ENCODE data around the gene ZNF808.
"Not testable (repeated sequence)": the region's sequence is repeated elsewhere in the genome, so short reads cannot be mapped to it uniquely, and the experiment has no call there.

Gene ZNF808

GRCh38 chr19:52535771-52536447 is 8.4 kb downstream of the ZNF808 start:
- in situ Hi-C loops (cut with HindIII; ENCODE audit: low pct_ligation_motif_present, low sequenced_read_pairs), result no loop called here
- DNase-seq, result peak; percentile 66
- Histone ChIP-seq H3K4me3 (ENCODE audit: low read depth, low read length) (peak overlapping the region; percentile 67), H3K27me3 (replicated peaks) (no peaks in the 10 kb centered on the region), H3K27ac (no peak overlapping the region), H3K36me3 (replicated peaks) (no peaks in the 10 kb centered on the region)
- TF ChIP-seq CTCF (IDR thresholded peaks at IDR 0.05; ENCODE audit: low read depth, low read length, missing control alignments), result peak; percentile 19

DNA sequence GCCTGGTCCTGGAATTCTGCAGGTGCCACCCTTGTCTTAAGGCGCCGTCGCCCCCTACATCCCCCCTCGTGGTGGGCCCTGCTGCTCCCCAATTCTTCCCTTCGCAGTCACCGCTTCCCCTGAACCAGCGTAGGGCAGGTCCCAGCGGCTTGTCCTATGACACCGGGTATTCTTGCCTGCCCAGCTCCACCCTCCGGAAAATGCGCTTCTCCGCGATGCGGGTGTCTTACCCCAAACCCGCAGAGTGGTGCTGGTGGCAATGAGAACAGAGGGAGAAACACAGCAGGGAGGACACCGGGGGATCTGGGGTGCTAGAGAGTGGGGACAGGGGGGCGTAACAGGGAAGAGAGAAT is 9.0 kb downstream of the ZNF808 start:
- TF ChIP-seq CTCF (IDR thresholded peaks at IDR 0.05; ENCODE audit: low read depth, low read length, missing control alignments), result no peak
- DNase-seq, result no peak

GRCh38 chr19:52538815-52539214 is 11.3 kb downstream of the ZNF808 start:
- H3K4me3 ChIP-seq (ENCODE audit: low read depth, low read length); DNase-seq; H3K27me3 ChIP-seq (replicated peaks); H3K27ac ChIP-seq; in situ Hi-C loops (cut with HindIII; ENCODE audit: low pct_ligation_motif_present, low sequenced_read_pairs); H3K36me3 ChIP-seq (replicated peaks): not testable (repeated sequence)

More for the DNA sequence above, 9.0 kb downstream of the ZNF808 start:
- in situ Hi-C loops (cut with HindIII; ENCODE audit: low pct_ligation_motif_present, low sequenced_read_pairs), result no loop called here
- no peaks in the 10 kb centered on the region for H3K27me3 ChIP-seq (replicated peaks)
- H3K36me3 ChIP-seq (replicated peaks), result no peaks in the 10 kb centered on the region
- H3K4me3 ChIP-seq (ENCODE audit: low read depth, low read length), result peak overlapping the region; percentile 67
- H3K27ac ChIP-seq, result no peak overlapping the region

DNA sequence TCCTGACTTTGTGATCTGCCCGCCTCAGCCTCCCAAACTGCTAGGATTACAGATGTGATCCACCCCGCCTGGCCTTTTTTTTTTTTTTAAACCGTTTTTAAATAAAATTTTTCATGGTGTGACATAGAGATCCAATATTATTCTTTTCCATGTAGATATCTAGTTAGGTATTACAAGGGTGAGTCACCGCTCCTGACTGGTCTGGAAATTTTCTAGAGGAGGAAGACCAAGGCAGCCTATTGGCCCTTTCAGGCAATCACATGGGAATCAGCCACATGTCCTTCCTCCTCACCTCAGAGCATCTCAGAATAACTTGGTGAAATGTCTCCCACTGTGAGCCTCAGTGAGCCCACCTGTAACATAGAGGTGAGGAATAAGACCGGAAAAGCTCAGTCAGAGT is 13.7 kb downstream of the ZNF808 start:
- H3K27ac ChIP-seq; H3K4me3 ChIP-seq (ENCODE audit: low read depth, low read length); H3K27me3 ChIP-seq (replicated peaks); DNase-seq; H3K36me3 ChIP-seq (replicated peaks); in situ Hi-C loops (cut with HindIII; ENCODE audit: low pct_ligation_motif_present, low sequenced_read_pairs): not testable (repeated sequence)

DNA sequence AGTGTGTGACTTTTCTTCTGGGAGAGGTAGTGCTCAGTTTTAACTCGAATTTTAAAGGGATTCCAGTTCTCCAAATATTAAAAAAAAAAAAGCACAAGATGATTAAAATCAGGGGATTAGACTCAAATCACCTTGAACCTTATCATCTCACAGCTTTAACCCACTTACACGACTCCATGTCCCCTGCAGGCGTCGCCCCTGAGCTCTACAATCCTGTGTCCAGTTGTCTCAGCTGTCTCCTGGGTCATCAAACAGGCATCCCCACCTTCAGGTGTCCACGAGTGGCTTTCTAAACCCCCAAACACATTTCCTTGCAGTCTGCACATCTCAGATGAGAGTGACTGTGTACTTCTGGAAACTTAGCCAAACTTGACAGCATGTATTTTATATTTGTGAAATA is 14.1 kb downstream of the ZNF808 start:
- H3K27me3 ChIP-seq (replicated peaks), result no peaks in the 10 kb centered on the region
- no peak overlapping the region for H3K27ac ChIP-seq
- DNase-seq, result no peak
- TF ChIP-seq CTCF (IDR thresholded peaks at IDR 0.05; ENCODE audit: low read depth, low read length, missing control alignments), result no peak
- H3K36me3 ChIP-seq (replicated peaks), result peaks cover 9% of the 10 kb centered on the region
- in situ Hi-C loops (cut with HindIII; ENCODE audit: low pct_ligation_motif_present, low sequenced_read_pairs), result no loop called here
- no peak overlapping the region for H3K4me3 ChIP-seq (ENCODE audit: low read depth, low read length)

DNA sequence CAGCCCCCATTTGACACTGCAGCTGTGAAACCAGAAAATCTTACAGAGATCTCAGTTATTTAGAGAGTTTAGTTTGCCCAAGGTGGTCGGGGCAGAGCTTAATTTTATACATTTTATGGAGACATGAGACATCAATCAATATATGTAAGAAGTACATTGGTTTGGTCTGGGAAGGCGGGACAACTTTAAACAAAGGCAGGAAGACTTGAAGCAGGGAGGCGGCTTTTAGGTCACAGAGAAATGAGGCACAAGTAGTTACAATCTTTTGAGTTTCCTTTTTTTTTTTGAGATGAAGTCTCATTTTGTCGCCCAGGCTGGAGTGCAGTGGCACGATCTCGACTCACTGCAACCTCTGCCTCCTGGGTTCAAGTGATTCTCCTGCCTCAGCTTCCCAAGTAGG is 15.1 kb downstream of the ZNF808 start:
- H3K4me3 ChIP-seq (ENCODE audit: low read depth, low read length); H3K27ac ChIP-seq; in situ Hi-C loops (cut with HindIII; ENCODE audit: low pct_ligation_motif_present, low sequenced_read_pairs); H3K36me3 ChIP-seq (replicated peaks); H3K27me3 ChIP-seq (replicated peaks); DNase-seq: not testable (repeated sequence)

GRCh38 chr19:52542984-52543664 is 15.7 kb downstream of the ZNF808 start:
- peak; percentile 14 for DNase-seq

More at GRCh38 chr19:52542984-52543664, 15.7 kb downstream of the ZNF808 start:
- no peak overlapping the region for H3K27ac ChIP-seq
- H3K27me3 ChIP-seq (replicated peaks), result no peaks in the 10 kb centered on the region
- in situ Hi-C loops (cut with HindIII; ENCODE audit: low pct_ligation_motif_present, low sequenced_read_pairs), result no loop called here
- no peak overlapping the region for H3K4me3 ChIP-seq (ENCODE audit: low read depth, low read length)
- H3K36me3 ChIP-seq (replicated peaks), result peaks cover 9% of the 10 kb centered on the region
- no peak for TF ChIP-seq CTCF (IDR thresholded peaks at IDR 0.05; ENCODE audit: low read depth, low read length, missing control alignments)
